K562 (cell line): ENCODE measurements around the gene C19orf85.

Source experiments
- BRCA1 ChIP-seq, 2 experiments: fragments of 450-650 bp in 1 of 2; sonication (generic) in 1 of 2; formaldehyde crosslinking in 1 of 2; IDR thresholded peaks; 2 replicates each; pipeline versions ENCODE4 v1.5.0 to v1.6.1; 2017 to 2020; ENCODE audit warnings: mild to moderate bottlenecking in 1 of 2, missing genetic modification reagents in 1 of 2
- ZBTB8A ChIP-seq: fragments of 450-650 bp; IDR thresholded peaks from 2 replicates; pipeline ENCODE4 v1.6.1; 2018; ENCODE audit warnings: mild to moderate bottlenecking, moderate library complexity; ENCODE audit not compliant: partially characterized antibody
- TF ChIP-seq, protein P1 (sequence below): IDR thresholded peaks from 2 replicates; pipeline ENCODE4 v1.6.1; 2012; ENCODE audit warnings: low read depth, low read length, improper control_type of control experiment, borderline replicate concordance
- TF ChIP-seq, protein P2 (sequence below): fragments of 450-650 bp; IDR thresholded peaks from 2 replicates; pipeline ENCODE4 v1.6.1; 2018; ENCODE audit not compliant: partially characterized antibody

DNA sequence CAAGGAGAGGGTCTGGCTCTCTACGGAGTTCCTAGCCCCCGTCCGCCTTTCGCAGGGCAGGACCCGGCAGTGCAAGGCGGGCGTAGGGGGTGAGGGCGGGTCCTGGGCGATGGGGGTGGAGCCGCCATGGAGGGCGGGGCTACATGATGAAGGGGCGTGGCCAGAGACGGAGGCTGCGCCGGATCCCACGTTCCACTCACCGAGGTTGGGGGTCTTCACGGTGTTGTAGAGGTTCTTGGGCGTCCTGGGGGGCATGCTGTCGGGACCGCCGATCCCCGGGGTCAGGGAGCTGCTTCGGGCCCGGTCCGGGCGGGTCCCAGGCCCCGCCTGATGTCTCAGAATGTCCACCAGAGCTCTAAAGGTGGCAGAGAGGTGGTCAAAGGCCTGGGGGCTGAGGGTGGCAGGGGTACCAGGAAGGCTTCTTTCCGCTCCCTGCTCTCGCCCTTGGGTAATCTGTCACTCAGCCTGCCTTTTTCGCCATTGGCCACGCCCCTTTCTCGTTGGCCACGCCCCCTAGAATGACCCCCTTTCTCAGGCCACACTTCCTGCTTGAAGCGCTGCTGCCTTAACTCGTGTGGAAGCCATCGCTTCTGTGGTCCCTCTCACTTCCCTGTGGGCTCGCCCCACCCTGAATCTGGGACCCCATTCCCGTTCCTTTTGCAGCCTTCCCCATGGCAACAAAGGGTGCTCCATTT lies 24.0 kb downstream of the C19orf85 start:
- no peak for TF ChIP-seq ZBTB8A
- TF ChIP-seq, protein P1, sequence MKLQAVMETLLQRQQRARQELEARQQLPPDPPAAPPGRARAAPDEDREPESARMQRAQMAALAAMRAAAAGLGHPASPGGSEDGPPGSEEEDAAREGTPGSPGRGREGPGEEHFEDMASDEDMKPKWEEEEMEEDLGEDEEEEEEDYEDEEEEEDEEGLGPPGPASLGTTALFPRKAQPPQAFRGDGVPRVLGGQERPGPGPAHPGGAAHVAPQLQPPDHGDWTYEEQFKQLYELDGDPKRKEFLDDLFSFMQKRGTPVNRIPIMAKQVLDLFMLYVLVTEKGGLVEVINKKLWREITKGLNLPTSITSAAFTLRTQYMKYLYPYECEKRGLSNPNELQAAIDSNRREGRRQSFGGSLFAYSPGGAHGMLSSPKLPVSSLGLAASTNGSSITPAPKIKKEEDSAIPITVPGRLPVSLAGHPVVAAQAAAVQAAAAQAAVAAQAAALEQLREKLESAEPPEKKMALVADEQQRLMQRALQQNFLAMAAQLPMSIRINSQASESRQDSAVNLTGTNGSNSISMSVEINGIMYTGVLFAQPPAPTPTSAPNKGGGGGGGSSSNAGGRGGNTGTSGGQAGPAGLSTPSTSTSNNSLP: no peak
- no peak for TF ChIP-seq BRCA1 (IDR thresholded peaks at IDR 0.05)
- TF ChIP-seq BRCA1 (CRISPR knock-in tag; IDR thresholded peaks at IDR 0.05): no peak
- TF ChIP-seq, protein P2, sequence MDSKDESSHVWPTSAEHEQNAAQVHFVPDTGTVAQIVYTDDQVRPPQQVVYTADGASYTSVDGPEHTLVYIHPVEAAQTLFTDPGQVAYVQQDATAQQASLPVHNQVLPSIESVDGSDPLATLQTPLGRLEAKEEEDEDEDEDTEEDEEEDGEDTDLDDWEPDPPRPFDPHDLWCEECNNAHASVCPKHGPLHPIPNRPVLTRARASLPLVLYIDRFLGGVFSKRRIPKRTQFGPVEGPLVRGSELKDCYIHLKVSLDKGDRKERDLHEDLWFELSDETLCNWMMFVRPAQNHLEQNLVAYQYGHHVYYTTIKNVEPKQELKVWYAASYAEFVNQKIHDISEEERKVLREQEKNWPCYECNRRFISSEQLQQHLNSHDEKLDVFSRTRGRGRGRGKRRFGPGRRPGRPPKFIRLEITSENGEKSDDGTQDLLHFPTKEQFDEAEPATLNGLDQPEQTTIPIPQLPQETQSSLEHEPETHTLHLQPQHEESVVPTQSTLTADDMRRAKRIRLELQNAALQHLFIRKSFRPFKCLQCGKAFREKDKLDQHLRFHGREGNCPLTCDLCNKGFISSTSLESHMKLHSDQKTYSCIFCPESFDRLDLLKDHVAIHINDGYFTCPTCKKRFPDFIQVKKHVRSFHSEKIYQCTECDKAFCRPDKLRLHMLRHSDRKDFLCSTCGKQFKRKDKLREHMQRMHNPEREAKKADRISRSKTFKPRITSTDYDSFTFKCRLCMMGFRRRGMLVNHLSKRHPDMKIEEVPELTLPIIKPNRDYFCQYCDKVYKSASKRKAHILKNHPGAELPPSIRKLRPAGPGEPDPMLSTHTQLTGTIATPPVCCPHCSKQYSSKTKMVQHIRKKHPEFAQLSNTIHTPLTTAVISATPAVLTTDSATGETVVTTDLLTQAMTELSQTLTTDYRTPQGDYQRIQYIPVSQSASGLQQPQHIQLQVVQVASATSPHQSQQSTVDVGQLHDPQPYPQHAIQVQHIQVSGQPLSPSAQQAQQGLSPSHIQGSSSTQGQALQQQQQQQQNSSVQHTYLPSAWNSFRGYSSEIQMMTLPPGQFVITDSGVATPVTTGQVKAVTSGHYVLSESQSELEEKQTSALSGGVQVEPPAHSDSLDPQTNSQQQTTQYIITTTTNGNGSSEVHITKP: no peak
